IMR-90 (cell line): Measurements from ENCODE around the gene NPIPA1.
"Not testable (repeated sequence)": the region's sequence is repeated elsewhere in the genome, so short reads cannot be mapped to it uniquely, and the experiment has no call there.

Experiments used
- RAD21 ChIP-seq: IDR thresholded peaks from 2 replicates; pipeline ENCODE4 v1.6.1; 2012; ENCODE audit warnings: low read length, improper control_type of control experiment
- RFX5 ChIP-seq: IDR thresholded peaks from 2 replicates; pipeline ENCODE4 v1.8.0; 2012; ENCODE audit warnings: low read depth, mild to moderate bottlenecking, low read length, moderate library complexity
- TF ChIP-seq, protein P1 (sequence below): conservative IDR thresholded peaks from 2 replicates; pipeline ENCODE4 v1.5.1; 2012; ENCODE audit warnings: mild to moderate bottlenecking, low read depth, low read length, improper control_type of control experiment

DNA sequence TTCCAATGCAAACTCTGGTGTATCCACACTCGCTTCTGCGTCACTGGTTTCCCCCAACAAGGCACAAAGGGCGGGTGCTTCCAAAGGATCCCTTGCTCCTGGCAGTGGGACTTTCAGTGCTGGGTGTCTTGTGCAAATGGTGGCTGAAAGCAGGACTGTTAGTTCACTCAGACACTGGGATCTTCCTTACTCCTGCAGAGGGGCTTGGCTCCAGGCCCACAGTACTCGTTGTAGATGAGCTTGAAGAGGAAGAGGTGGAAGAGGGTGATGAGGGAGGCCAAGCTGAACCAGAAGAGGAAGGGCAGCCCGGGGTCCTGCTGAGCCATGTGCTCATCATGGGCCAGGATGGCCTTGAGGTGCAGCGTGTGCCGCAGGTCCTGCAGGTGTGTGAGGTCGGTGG, 50.8 kb downstream of the NPIPA1 start:
- TF ChIP-seq, protein P1, sequence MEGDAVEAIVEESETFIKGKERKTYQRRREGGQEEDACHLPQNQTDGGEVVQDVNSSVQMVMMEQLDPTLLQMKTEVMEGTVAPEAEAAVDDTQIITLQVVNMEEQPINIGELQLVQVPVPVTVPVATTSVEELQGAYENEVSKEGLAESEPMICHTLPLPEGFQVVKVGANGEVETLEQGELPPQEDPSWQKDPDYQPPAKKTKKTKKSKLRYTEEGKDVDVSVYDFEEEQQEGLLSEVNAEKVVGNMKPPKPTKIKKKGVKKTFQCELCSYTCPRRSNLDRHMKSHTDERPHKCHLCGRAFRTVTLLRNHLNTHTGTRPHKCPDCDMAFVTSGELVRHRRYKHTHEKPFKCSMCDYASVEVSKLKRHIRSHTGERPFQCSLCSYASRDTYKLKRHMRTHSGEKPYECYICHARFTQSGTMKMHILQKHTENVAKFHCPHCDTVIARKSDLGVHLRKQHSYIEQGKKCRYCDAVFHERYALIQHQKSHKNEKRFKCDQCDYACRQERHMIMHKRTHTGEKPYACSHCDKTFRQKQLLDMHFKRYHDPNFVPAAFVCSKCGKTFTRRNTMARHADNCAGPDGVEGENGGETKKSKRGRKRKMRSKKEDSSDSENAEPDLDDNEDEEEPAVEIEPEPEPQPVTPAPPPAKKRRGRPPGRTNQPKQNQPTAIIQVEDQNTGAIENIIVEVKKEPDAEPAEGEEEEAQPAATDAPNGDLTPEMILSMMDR, result not testable (repeated sequence)
- TF ChIP-seq RFX5, RAD21: not testable (repeated sequence)
